CD4-positive, alpha-beta T cell (primary cell): Measurements from ENCODE around the gene CPZ. TPM values are rescaled to one million over a fixed set of nuclear protein-coding genes. Genes with fewer than 3 reads are reported as not detected.

Experiments
- ATAC-seq: fragments of 200-7000 bp; cut with Tn5 transposase; one replicate; pipeline ENCODE4 v1.10.0; 2022; ENCODE audit warnings: mild to moderate bottlenecking; ENCODE audit not compliant: poor library complexity
- CTCF ChIA-PET: fragments of 350-600 bp; sonication (Branson Sonifier 250); formaldehyde crosslinking; loops from one replicate; lab custom pipeline; 2021; ENCODE audit warnings: antibody characterized with exemption, inconsistent platforms; lab: Charles Lee
- POLR2A ChIA-PET: fragments of 350-600 bp; sonication (Branson Sonifier 250); formaldehyde crosslinking; loops from one replicate; lab custom pipeline; 2021; ENCODE audit warnings: antibody characterized with exemption, inconsistent platforms; lab: Charles Lee
- DNase-seq, 14 experiments: peaks; one replicate each; pipeline ENCODE4 v3.0.0-alpha.2; 2013 to 2020; ENCODE audit warnings: mixed read lengths in 2 of 14
- H3K27ac ChIP-seq, 2 donors: one replicate each; pipeline versions ENCODE4 v1.5.1 to v1.7.0; 2013; ENCODE audit warnings: low read length in 2 of 2, low read depth in 1 of 2, mild to moderate bottlenecking in 1 of 2
- H3K27me3 ChIP-seq, 2 experiments: 1 replicate in 1 of 2; 2 replicates in 1 of 2; pipeline versions ENCODE4 v1.6.1 to v1.7.0; 2013; ENCODE audit warnings: low read length in 2 of 2, control low read depth in 1 of 2, mild to moderate bottlenecking in 1 of 2, moderate library complexity in 1 of 2; ENCODE audit not compliant: insufficient read depth in 2 of 2, control insufficient read depth in 1 of 2
- H3K36me3 ChIP-seq: one replicate; pipeline ENCODE4 v1.6.1; 2013; ENCODE audit warnings: low read length, control low read depth; ENCODE audit not compliant: insufficient read depth
- H3K4me1 ChIP-seq: one replicate; pipeline ENCODE4 v1.6.1; 2013; ENCODE audit warnings: low read length, control low read depth; ENCODE audit not compliant: insufficient read depth
- H3K4me3 ChIP-seq: one replicate; pipeline ENCODE4 v1.5.1; 2013; ENCODE audit warnings: mild to moderate bottlenecking, low read length, moderate library complexity
- H3K9me3 ChIP-seq, 2 experiments: 1 replicate in 1 of 2; 2 replicates in 1 of 2; pipeline versions ENCODE4 v1.6.1 to v1.7.0; 2013; ENCODE audit warnings: low read length in 2 of 2, mild to moderate bottlenecking in 2 of 2, control low read depth in 1 of 2, moderate library complexity in 1 of 2; ENCODE audit not compliant: control insufficient read depth in 1 of 2, insufficient read depth in 1 of 2
- H3K27ac Mint-ChIP-seq: one replicate; pipeline ENCODE4 v1.8.0; 2020; ENCODE audit warnings: mixed read lengths
- H3K27me3 Mint-ChIP-seq: one replicate; pipeline ENCODE4 v1.8.0; 2021; ENCODE audit warnings: mixed read lengths
- H3K36me3 Mint-ChIP-seq: one replicate; pipeline ENCODE4 v1.8.0; 2021; ENCODE audit warnings: low read depth, mixed read lengths
- H3K4me1 Mint-ChIP-seq: one replicate; pipeline ENCODE4 v1.8.0; 2021; ENCODE audit warnings: low read depth, mixed read lengths
- H3K4me3 Mint-ChIP-seq: one replicate; pipeline ENCODE4 v1.8.0; 2020; ENCODE audit warnings: mild to moderate bottlenecking, mixed read lengths
- H3K9me3 Mint-ChIP-seq: one replicate; pipeline ENCODE4 v1.8.0; 2020; ENCODE audit warnings: mixed read lengths
- intact Hi-C, 2 experiments: fragments of 100-400 bp; cut with DNase I in 1 of 2; cut with micrococcal nuclease in 1 of 2; formaldehyde crosslinking; loops; one replicate each; pipeline versions ENCODE4 v1.15.1 to v1.9.0; 2023 to 2025; cut with DNase I, micrococcal nuclease
- polyA plus RNA-seq, 2 donors: library from polyadenylated mRNA; unstranded; fragments of 120-200 nt; gene quantifications; one replicate each; pipeline ENCODE4 v1.2.1, GENCODE V29; 2013
- total RNA-seq, 174 experiments: library from RNA in 2 of 174; stranded (reverse) in 2 of 174; gene quantifications; one replicate each; pipeline ENCODE4 v1.2.3 and lab custom pipeline; 2021 to 2026
- TF ChIP-seq, protein P1 (sequence below): fragments of 200-600 bp; IDR thresholded peaks from one replicate; pipeline ENCODE4 v1.8.0; 2022; ENCODE audit warnings: antibody characterized with exemption, mild to moderate bottlenecking

The CPZ gene
- not detected for total RNA-seq
- polyA plus RNA-seq (2013, experiment 1 of 2): not detected
- polyA plus RNA-seq (2013, experiment 2 of 2): 0.16 TPM
- total RNA-seq (lab: John Stamatoyannopoulos, UW): 0 to 0.09 (median 0) reads per million in 172 experiments

DNA sequence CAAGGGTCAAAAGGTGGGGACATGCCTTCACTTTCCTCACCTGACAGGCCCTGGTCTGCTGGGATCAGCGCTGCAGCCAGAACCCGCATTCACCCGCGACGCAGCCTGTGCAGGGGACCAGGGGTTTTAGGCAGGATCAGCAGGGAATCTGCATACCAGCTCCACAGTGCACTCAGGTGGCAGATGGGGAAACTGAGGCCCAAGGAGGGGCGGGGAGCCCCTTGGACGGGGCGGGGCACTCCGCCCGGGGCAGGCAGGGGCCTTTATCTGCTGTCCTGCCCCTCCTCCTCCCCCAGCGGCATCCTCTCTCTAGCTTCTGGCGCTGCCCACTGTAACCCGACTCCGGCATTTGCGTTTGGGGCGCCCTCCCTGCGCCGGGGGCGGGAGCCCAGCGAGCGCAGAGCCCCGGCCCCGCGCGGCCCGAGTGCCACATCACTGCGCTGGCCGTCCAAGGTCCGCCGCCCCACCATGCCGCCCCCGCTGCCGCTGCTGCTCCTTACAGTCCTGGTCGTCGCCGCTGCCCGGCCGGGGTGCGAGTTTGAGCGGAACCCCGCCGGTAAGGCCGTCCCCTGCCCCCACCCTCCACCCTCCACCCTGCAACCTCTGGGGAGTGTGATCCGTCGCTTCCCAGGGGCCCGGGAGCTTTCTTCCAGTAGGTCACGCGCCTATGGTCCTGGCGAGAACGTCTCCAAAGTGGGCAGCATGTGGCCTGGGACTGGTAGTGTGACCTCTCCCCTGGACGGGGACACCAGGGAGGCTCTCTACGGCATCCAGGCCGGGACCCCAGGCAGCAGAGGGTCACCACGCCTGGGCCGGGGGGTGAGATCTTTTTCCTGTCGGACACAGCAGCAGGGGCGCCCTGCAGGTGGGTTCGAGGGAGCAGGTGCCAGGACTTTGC lies at the start of gene CPZ:
TSS of gene CPZ (plus strand) at position 400 of the 898 bp plus-strand sequence. CDS start at position 469, 69 bp downstream.
- Histone ChIP-seq H3K27ac (no peak within 1 kb of the TSS), H3K27me3 (peaks cover 23 to 42% of the 10 kb centered on the region in 2 experiments), H3K9me3 (peaks cover 0 to 16% of the 10 kb centered on the region in 2 experiments), H3K4me1 (no peaks in the 10 kb centered on the region), H3K36me3 (no peaks in the 10 kb centered on the region), H3K4me3 (no peak within 1 kb of the TSS)
- TF ChIP-seq, protein P1, sequence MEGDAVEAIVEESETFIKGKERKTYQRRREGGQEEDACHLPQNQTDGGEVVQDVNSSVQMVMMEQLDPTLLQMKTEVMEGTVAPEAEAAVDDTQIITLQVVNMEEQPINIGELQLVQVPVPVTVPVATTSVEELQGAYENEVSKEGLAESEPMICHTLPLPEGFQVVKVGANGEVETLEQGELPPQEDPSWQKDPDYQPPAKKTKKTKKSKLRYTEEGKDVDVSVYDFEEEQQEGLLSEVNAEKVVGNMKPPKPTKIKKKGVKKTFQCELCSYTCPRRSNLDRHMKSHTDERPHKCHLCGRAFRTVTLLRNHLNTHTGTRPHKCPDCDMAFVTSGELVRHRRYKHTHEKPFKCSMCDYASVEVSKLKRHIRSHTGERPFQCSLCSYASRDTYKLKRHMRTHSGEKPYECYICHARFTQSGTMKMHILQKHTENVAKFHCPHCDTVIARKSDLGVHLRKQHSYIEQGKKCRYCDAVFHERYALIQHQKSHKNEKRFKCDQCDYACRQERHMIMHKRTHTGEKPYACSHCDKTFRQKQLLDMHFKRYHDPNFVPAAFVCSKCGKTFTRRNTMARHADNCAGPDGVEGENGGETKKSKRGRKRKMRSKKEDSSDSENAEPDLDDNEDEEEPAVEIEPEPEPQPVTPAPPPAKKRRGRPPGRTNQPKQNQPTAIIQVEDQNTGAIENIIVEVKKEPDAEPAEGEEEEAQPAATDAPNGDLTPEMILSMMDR: no peak
- no peak for ATAC-seq
- Mint-ChIP-seq H3K27me3 (peaks cover 47% of the 10 kb centered on the region), H3K4me1 (no peaks in the 10 kb centered on the region), H3K36me3 (no peaks in the 10 kb centered on the region), H3K9me3 (no peaks in the 10 kb centered on the region), H3K4me3 (no peak within 1 kb of the TSS), H3K27ac (no peak within 1 kb of the TSS)
- CTCF ChIA-PET: no interaction called here
- intact Hi-C loops: loop anchor here in 1 of 2 experiments (10.0 kb wide), 1 partner anchor 348 kb away; no protein-coding TSS in a partner anchor
- no peak for DNase-seq
- POLR2A ChIA-PET: no interaction called here

DNA sequence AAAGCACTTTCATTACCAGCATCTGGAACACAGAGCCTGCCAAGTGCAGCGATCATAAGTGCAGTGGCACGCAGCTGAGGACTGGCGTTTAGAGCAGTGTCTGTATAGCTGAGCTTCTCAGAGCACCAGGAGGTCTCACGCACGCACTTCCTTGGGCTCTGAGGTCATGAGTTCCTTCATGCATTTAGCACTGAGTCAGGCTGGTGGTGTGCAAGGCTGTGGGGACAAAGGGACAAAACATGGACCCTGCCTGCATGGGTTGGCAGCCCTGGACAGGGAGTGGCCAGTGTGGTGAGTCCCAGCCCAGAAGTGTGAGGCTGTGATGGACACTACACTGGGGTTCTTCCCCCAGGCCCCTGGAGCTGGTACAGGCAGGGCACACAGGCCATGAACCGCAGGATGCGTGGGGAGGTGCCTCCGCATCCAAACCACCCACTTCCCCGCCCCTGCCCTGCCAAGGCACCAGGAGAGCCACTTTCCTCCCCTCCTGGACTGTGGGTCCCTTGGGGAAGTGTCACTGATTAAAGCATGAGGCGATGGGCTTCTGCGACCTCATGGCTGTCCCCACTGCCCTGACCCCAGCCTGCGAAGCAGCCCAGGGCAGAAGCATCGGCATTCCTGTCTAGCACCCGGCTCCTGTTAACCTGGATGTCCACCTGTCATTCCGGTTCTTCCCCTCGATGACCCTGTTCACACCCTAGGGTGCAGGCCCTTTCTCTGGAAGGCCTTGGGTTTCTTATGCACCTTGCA lies 49.6 kb upstream of the CPZ start:
- Mint-ChIP-seq H3K9me3 (no peaks in the 10 kb centered on the region), H3K4me1 (peaks cover 10% of the 10 kb centered on the region), H3K4me3 (no peak overlapping the region), H3K27ac (no peak overlapping the region), H3K36me3 (no peaks in the 10 kb centered on the region), H3K27me3 (no peaks in the 10 kb centered on the region)
- POLR2A ChIA-PET: no interaction called here
- H3K27me3 ChIP-seq: no peaks in the 10 kb centered on the region
- intact Hi-C loops: no loop called here
- no peak for DNase-seq
- no peak for ATAC-seq
- no peaks in the 10 kb centered on the region for H3K9me3 ChIP-seq
- H3K36me3 ChIP-seq: no peaks in the 10 kb centered on the region
- TF ChIP-seq, protein P1: no peak
- peaks cover 10% of the 10 kb centered on the region for H3K4me1 ChIP-seq
- H3K4me3 ChIP-seq: no peak overlapping the region
- CTCF ChIA-PET: no interaction called here
- H3K27ac ChIP-seq: no peak overlapping the region

GRCh38 chr4:8543623-8544022 lies 48.9 kb upstream of the CPZ start:
- Mint-ChIP-seq H3K36me3 (no peaks in the 10 kb centered on the region), H3K4me3 (no peak overlapping the region), H3K27me3 (no peaks in the 10 kb centered on the region), H3K4me1 (peaks cover 10% of the 10 kb centered on the region), H3K9me3 (no peaks in the 10 kb centered on the region), H3K27ac (no peak overlapping the region)
- CTCF ChIA-PET: no interaction called here
- Histone ChIP-seq H3K4me1 (peaks cover 10% of the 10 kb centered on the region), H3K36me3 (no peaks in the 10 kb centered on the region), H3K27ac (no peak overlapping the region), H3K27me3 (no peaks in the 10 kb centered on the region), H3K9me3 (no peaks in the 10 kb centered on the region), H3K4me3 (no peak overlapping the region)
- intact Hi-C loops: no loop called here
- ATAC-seq (no peak), DNase-seq (no peak)
- POLR2A ChIA-PET: no interaction called here
- TF ChIP-seq, protein P1: no peak
